ENCODE data around the gene ENPP7. TPM values are rescaled to one million over a fixed set of nuclear protein-coding genes. Genes with fewer than 3 reads are reported as not detected.

ENPP7 gene
- total RNA-seq, 1 donor from 2014 or later, result not detected

- H3K27me3 ChIP-seq (ENCODE audit: control insufficient read depth, insufficient read depth, low read length), result peaks cover 2% of the 10 kb centered on the region
- no peak for FAIRE-seq
Measured at GRCh38 chr17:79685121-79685520, 45.6 kb upstream of the ENPP7 start.

GRCh38 chr17:79686476-79686875 is 44.3 kb upstream of the ENPP7 start:
- Histone ChIP-seq H3K27me3 (ENCODE audit: control insufficient read depth, insufficient read depth, low read length) (peaks cover 2% of the 10 kb centered on the region), H3K36me3 (ENCODE audit: control insufficient read depth, insufficient read depth, low read length) (no peaks in the 10 kb centered on the region), H3K4me3 (ENCODE audit: low read depth, low read length) (no peak overlapping the region)
- FAIRE-seq (no peak), DNase-seq (ENCODE audit: low read depth) (no peak)
- TF ChIP-seq CTCF (IDR thresholded peaks at IDR 0.05; ENCODE audit: insufficient read depth, low read length, severe bottlenecking), result no peak

More at GRCh38 chr17:79685121-79685520, 45.6 kb upstream of the ENPP7 start:
- Histone ChIP-seq H3K4me3 (ENCODE audit: low read depth, low read length) (no peak overlapping the region), H3K36me3 (ENCODE audit: control insufficient read depth, insufficient read depth, low read length) (no peaks in the 10 kb centered on the region)
- no peak for TF ChIP-seq CTCF (IDR thresholded peaks at IDR 0.05; ENCODE audit: insufficient read depth, low read length, severe bottlenecking)
- no peak for DNase-seq (ENCODE audit: low read depth)

- Histone ChIP-seq H3K27me3 (ENCODE audit: control insufficient read depth, insufficient read depth, low read length) (peaks cover 3% of the 10 kb centered on the region), H3K4me3 (ENCODE audit: low read depth, low read length) (no peak overlapping the region), H3K36me3 (ENCODE audit: control insufficient read depth, insufficient read depth, low read length) (no peaks in the 10 kb centered on the region)
- no peak for TF ChIP-seq CTCF (IDR thresholded peaks at IDR 0.05; ENCODE audit: insufficient read depth, low read length, severe bottlenecking)
- FAIRE-seq, result no peak
- no peak for DNase-seq (ENCODE audit: low read depth)
Measured at GRCh38 chr17:79690466-79690865, 40.3 kb upstream of the ENPP7 start.

- no peaks in the 10 kb centered on the region for H3K36me3 ChIP-seq (ENCODE audit: control insufficient read depth, insufficient read depth, low read length)
- no peak overlapping the region for H3K4me3 ChIP-seq (ENCODE audit: low read depth, low read length)
- DNase-seq (ENCODE audit: low read depth) (no peak), FAIRE-seq (no peak)
- no peak for TF ChIP-seq CTCF (IDR thresholded peaks at IDR 0.05; ENCODE audit: insufficient read depth, low read length, severe bottlenecking)
- H3K27me3 ChIP-seq (ENCODE audit: control insufficient read depth, insufficient read depth, low read length), result peaks cover 4% of the 10 kb centered on the region
Measured at GRCh38 chr17:79690988-79691836, 39.5 kb upstream of the ENPP7 start.

GRCh38 chr17:79691931-79692330 is 38.8 kb upstream of the ENPP7 start:
- Histone ChIP-seq H3K36me3 (ENCODE audit: control insufficient read depth, insufficient read depth, low read length) (no peaks in the 10 kb centered on the region), H3K27me3 (ENCODE audit: control insufficient read depth, insufficient read depth, low read length) (peaks cover 6% of the 10 kb centered on the region), H3K4me3 (ENCODE audit: low read depth, low read length) (no peak overlapping the region)
- TF ChIP-seq CTCF (IDR thresholded peaks at IDR 0.05; ENCODE audit: insufficient read depth, low read length, severe bottlenecking), result no peak
- DNase-seq (ENCODE audit: low read depth) (no peak), FAIRE-seq (no peak)

Data from bronchial epithelial cell (primary cell).